Parathyroid adenoma (tissue), 2 donors: ENCODE data around the gene YTHDF2.

Experiments used
- H2AFZ ChIP-seq: fragments of 300-600 bp; sonication (generic); one replicate; pipeline ENCODE4 v1.7.0; 2017; ENCODE audit warnings: antibody characterized with exemption, mild to moderate bottlenecking
- H3K27ac ChIP-seq: fragments of 300-600 bp; sonication (generic); one replicate; pipeline ENCODE4 v1.7.0; 2017
- H3K27me3 ChIP-seq: fragments of 300-600 bp; sonication (generic); one replicate; pipeline ENCODE4 v1.7.0; 2017; ENCODE audit warnings: low read length; ENCODE audit not compliant: control insufficient read depth, insufficient read depth
- H3K36me3 ChIP-seq: fragments of 300-600 bp; sonication (generic); one replicate; pipeline ENCODE4 v1.7.0; 2017; ENCODE audit warnings: low read length; ENCODE audit not compliant: control insufficient read depth, insufficient read depth
- H3K4me1 ChIP-seq: fragments of 300-600 bp; sonication (generic); one replicate; pipeline ENCODE4 v1.7.0; 2017; ENCODE audit warnings: control low read depth
- H3K4me2 ChIP-seq: fragments of 300-600 bp; sonication (generic); one replicate; pipeline ENCODE4 v1.7.0; 2017; ENCODE audit warnings: low read length
- H3K4me3 ChIP-seq: fragments of 300-600 bp; sonication (generic); one replicate; pipeline ENCODE4 v1.7.0; 2017; ENCODE audit warnings: low read depth, low read length
- H3K79me2 ChIP-seq: fragments of 300-600 bp; sonication (generic); one replicate; pipeline ENCODE4 v1.7.0; 2017; ENCODE audit warnings: control low read depth
- H3K9ac ChIP-seq: fragments of 300-600 bp; sonication (generic); one replicate; pipeline ENCODE4 v1.7.0; 2017; ENCODE audit warnings: mild to moderate bottlenecking
- H3K9me3 ChIP-seq: fragments of 300-600 bp; sonication (generic); one replicate; pipeline ENCODE4 v1.7.0; 2017; ENCODE audit warnings: low read length; ENCODE audit not compliant: control insufficient read depth
- CTCF ChIP-seq: fragments of 300-600 bp; sonication (generic); IDR thresholded peaks from one replicate; pipeline ENCODE4 v1.7.0; 2017; ENCODE audit warnings: antibody characterized with exemption, mild to moderate bottlenecking
- donor health status: primary hyperparathyroidism.

YTHDF2 gene

GRCh38 chr1:28779751-28780408 lies 43.1 kb downstream of the YTHDF2 start:
- H3K27ac ChIP-seq, result no peak overlapping the region
- TF ChIP-seq CTCF, result no peak
- H3K79me2 ChIP-seq, result no peaks in the 10 kb centered on the region
- no peak overlapping the region for H3K4me2 ChIP-seq
- H3K27me3 ChIP-seq, result no peaks in the 10 kb centered on the region
- no peak overlapping the region for H2AFZ ChIP-seq
- H3K36me3 ChIP-seq, result no peaks in the 10 kb centered on the region
- H3K9ac ChIP-seq, result no peak overlapping the region
- H3K4me3 ChIP-seq, result no peak overlapping the region
- peaks cover 3% of the 10 kb centered on the region for H3K4me1 ChIP-seq
- H3K9me3 ChIP-seq, result no peaks in the 10 kb centered on the region

DNA sequence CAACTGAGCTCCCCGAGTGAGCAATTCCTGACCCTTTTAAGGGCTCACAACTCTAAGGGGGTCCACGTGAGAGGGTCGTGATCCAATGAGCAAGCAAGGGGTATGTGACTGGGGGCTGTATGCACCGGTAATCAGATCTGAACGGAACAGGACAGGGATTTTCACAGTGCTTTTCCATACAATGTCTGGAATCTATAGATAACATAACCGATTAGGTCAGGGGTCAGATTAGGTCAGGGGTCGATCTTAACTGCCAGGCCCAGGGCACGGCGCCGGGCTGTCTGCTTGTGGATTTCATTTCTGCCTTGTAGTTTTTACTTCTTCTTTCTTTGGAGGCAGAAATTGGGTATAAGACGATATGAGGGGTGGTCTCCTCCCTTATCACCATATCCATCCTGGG lies 44.6 kb downstream of the YTHDF2 start:
- Histone ChIP-seq H3K4me3 (no peak overlapping the region), H3K4me1 (no peaks in the 10 kb centered on the region), H2AFZ (no peak overlapping the region), H3K4me2 (no peak overlapping the region), H3K27ac (no peak overlapping the region), H3K27me3 (no peaks in the 10 kb centered on the region), H3K79me2 (no peaks in the 10 kb centered on the region), H3K36me3 (no peaks in the 10 kb centered on the region), H3K9me3 (no peaks in the 10 kb centered on the region), H3K9ac (no peak overlapping the region)
- TF ChIP-seq CTCF, result no peak

DNA sequence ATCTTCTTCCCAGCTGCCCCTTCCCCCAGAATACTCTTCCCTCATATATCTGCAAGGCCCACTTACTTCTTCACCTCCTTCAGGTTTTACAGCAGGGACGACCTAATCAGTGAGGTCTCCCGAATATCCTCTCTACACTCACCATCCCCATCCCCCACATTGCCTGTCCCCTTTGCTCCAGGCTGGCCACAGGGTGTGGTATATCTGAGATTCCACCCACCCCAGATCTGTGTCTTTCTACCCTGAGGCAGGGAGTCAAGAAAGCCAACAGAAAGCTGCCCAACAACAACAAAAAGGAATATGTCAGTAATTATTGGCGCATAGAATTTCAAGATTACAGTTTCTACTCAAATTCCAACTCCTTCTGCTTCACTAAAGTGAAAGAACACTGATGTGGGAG lies 45.3 kb downstream of the YTHDF2 start:
- H3K4me3 ChIP-seq, result no peak overlapping the region
- TF ChIP-seq CTCF, result no peak
- H3K27me3 ChIP-seq, result no peaks in the 10 kb centered on the region

DNA sequence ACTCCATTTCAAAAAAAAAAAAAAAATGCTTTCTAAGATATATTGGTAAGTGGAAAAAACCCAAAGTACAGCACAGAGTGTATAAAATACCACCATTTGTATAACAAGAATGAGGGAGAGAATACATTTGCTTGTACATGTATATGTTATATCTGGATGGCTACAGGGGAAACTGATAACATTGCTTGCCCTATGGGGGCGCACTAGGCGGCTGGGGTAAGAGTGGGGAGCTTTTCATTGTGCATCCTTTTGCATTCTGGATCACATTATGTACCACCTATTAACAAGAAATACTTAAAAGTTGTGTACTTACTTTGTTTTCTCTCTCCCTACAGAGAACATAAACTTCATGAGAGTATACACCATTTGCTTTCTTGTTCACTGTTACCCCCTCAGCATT lies 46.6 kb downstream of the YTHDF2 start:
- TF ChIP-seq CTCF, result no peak
- no peak overlapping the region for H3K4me2 ChIP-seq
- no peak overlapping the region for H3K4me3 ChIP-seq
- H3K79me2 ChIP-seq, result no peaks in the 10 kb centered on the region
- no peak overlapping the region for H3K9ac ChIP-seq
- H3K9me3 ChIP-seq, result no peaks in the 10 kb centered on the region
- no peak overlapping the region for H3K27ac ChIP-seq
- no peaks in the 10 kb centered on the region for H3K27me3 ChIP-seq
- H2AFZ ChIP-seq, result no peak overlapping the region
- H3K36me3 ChIP-seq, result no peaks in the 10 kb centered on the region
- no peaks in the 10 kb centered on the region for H3K4me1 ChIP-seq

More for the DNA sequence above, 45.3 kb downstream of the YTHDF2 start:
- Histone ChIP-seq H2AFZ (no peak overlapping the region), H3K36me3 (no peaks in the 10 kb centered on the region), H3K27ac (no peak overlapping the region), H3K9ac (no peak overlapping the region), H3K4me1 (no peaks in the 10 kb centered on the region), H3K79me2 (no peaks in the 10 kb centered on the region), H3K9me3 (no peaks in the 10 kb centered on the region), H3K4me2 (no peak overlapping the region)

- no peaks in the 10 kb centered on the region for H3K36me3 ChIP-seq
These were observed 52.7 kb downstream of the YTHDF2 start for GRCh38 chr1:28789412-28789811.

More at GRCh38 chr1:28789412-28789811, 52.7 kb downstream of the YTHDF2 start:
- H3K9me3 ChIP-seq, result no peaks in the 10 kb centered on the region
- no peak overlapping the region for H3K27ac ChIP-seq
- no peak overlapping the region for H2AFZ ChIP-seq
- no peak overlapping the region for H3K4me2 ChIP-seq
- H3K9ac ChIP-seq, result no peak overlapping the region
- no peaks in the 10 kb centered on the region for H3K4me1 ChIP-seq
- no peak for TF ChIP-seq CTCF
- no peak overlapping the region for H3K4me3 ChIP-seq
- no peaks in the 10 kb centered on the region for H3K79me2 ChIP-seq
- H3K27me3 ChIP-seq, result no peaks in the 10 kb centered on the region
